HEK293 (cell line): ENCODE results near the gene GRM4.

Experiments
- CTCF ChIA-PET: fragments of 350-600 bp; formaldehyde crosslinking; extraction: SDS; loops from one replicate; lab custom pipeline; 2021; ENCODE audit warnings: antibody characterized with exemption; lab: Yijun Ruan, JAX
- POLR2A ChIA-PET: fragments of 300-600 bp; formaldehyde crosslinking; extraction: SDS; loops from one replicate; lab custom pipeline; 2020; ENCODE audit warnings: antibody characterized with exemption, inconsistent platforms; lab: Yijun Ruan, JAX
- H3K27ac ChIP-seq: fragments of 200-500 bp; sonication (Bioruptor generic); 2 replicates; pipeline ENCODE4 v1.5.1; 2014; ENCODE audit warnings: low read depth, low read length, control low read depth, inconsistent platforms; ENCODE audit errors: extremely low read depth
- H3K36me3 ChIP-seq, 2 experiments: fragments of 200-500 bp in 1 of 2; sonication (Bioruptor generic) in 1 of 2; 1 replicate in 1 of 2; 2 replicates in 1 of 2; pipeline ENCODE4 v1.5.1; 2014 to 2017; ENCODE audit warnings: inconsistent platforms in 2 of 2, low read length in 2 of 2; ENCODE audit not compliant: control insufficient read depth in 2 of 2, insufficient read depth in 1 of 2
- H3K4me1 ChIP-seq: fragments of 200-500 bp; sonication (Bioruptor generic); 2 replicates; pipeline ENCODE4 v1.5.1; 2014; ENCODE audit warnings: mild to moderate bottlenecking, low read length, inconsistent platforms; ENCODE audit not compliant: control insufficient read depth, insufficient read depth
- H3K4me3 ChIP-seq: 2 replicates; pipeline ENCODE4 v1.5.1; 2011; ENCODE audit warnings: low read depth, mild to moderate bottlenecking, control low read depth, low read length, moderate library complexity
- H3K9me3 ChIP-seq: fragments of 200-500 bp; sonication (Bioruptor generic); 2 replicates; pipeline ENCODE4 v1.5.1; 2014; ENCODE audit warnings: low read depth, low read length, inconsistent platforms; ENCODE audit not compliant: control insufficient read depth, insufficient read depth
- BCL6B ChIP-seq: fragments of 450-650 bp; formaldehyde crosslinking; IDR thresholded peaks from 2 replicates; pipeline ENCODE4 v1.5.1; 2017; ENCODE audit warnings: missing biosample characterization, missing genetic modification characterization
- EGR2 ChIP-seq: fragments of 450-650 bp; formaldehyde crosslinking; IDR thresholded peaks from 2 replicates; pipeline ENCODE4 v1.5.1; 2016; ENCODE audit warnings: low read depth, missing biosample characterization, missing genetic modification characterization
- ELK4 ChIP-seq: IDR thresholded peaks from 2 replicates; pipeline ENCODE4 v1.6.1; 2011; ENCODE audit warnings: mild to moderate bottlenecking, low read depth, low read length, borderline replicate concordance
- GFI1B ChIP-seq: fragments of 450-650 bp; formaldehyde crosslinking; IDR thresholded peaks from 2 replicates; pipeline ENCODE4 v1.5.1; 2016; ENCODE audit warnings: missing biosample characterization, missing genetic modification characterization
- KLF1 ChIP-seq: fragments of 450-650 bp; formaldehyde crosslinking; IDR thresholded peaks from 2 replicates; pipeline ENCODE4 v1.5.1; 2016; ENCODE audit warnings: missing biosample characterization, missing genetic modification characterization
- SP3 ChIP-seq: fragments of 450-650 bp; formaldehyde crosslinking; IDR thresholded peaks from 2 replicates; pipeline ENCODE4 v1.5.1; 2016; ENCODE audit warnings: missing biosample characterization, missing genetic modification characterization
- ZBTB26 ChIP-seq: fragments of 450-650 bp; formaldehyde crosslinking; optimal IDR thresholded peaks from 2 replicates; pipeline ENCODE3; 2016; ENCODE audit warnings: missing biosample characterization, mild to moderate bottlenecking, missing genetic modification characterization
- ZBTB49 ChIP-seq: fragments of 450-650 bp; formaldehyde crosslinking; IDR thresholded peaks from 2 replicates; pipeline ENCODE4 v1.5.1; 2016; ENCODE audit warnings: missing biosample characterization, missing genetic modification characterization, low read depth
- ZBTB6 ChIP-seq: fragments of 450-650 bp; formaldehyde crosslinking; IDR thresholded peaks from 2 replicates; pipeline ENCODE4 v1.5.1; 2017; ENCODE audit warnings: missing biosample characterization, missing genetic modification characterization
- ZFP3 ChIP-seq: fragments of 450-650 bp; formaldehyde crosslinking; IDR thresholded peaks from 2 replicates; pipeline ENCODE4 v1.5.1; 2016; ENCODE audit warnings: low read depth, missing biosample characterization, missing genetic modification characterization
- ZNF214 ChIP-seq: fragments of 450-650 bp; formaldehyde crosslinking; IDR thresholded peaks from 2 replicates; pipeline ENCODE4 v1.5.1; 2017; ENCODE audit warnings: missing biosample characterization, mild to moderate bottlenecking, missing genetic modification characterization, borderline replicate concordance
- ZNF311 ChIP-seq: fragments of 450-650 bp; formaldehyde crosslinking; IDR thresholded peaks from 2 replicates; pipeline ENCODE4 v1.5.1; 2017; ENCODE audit warnings: missing biosample characterization, missing genetic modification characterization, borderline replicate concordance
- ZNF366 ChIP-seq: fragments of 450-650 bp; formaldehyde crosslinking; conservative IDR thresholded peaks from 2 replicates; pipeline ENCODE4 v1.5.1; 2016; ENCODE audit warnings: missing biosample characterization, missing genetic modification characterization
- ZNF391 ChIP-seq: fragments of 450-650 bp; formaldehyde crosslinking; IDR thresholded peaks from 2 replicates; pipeline ENCODE4 v1.5.1; 2016; ENCODE audit warnings: low read depth, missing biosample characterization, missing genetic modification characterization, borderline replicate concordance
- ZNF398 ChIP-seq: fragments of 450-650 bp; formaldehyde crosslinking; IDR thresholded peaks from 2 replicates; pipeline ENCODE4 v1.5.1; 2017; ENCODE audit warnings: missing biosample characterization, missing genetic modification characterization
- ZNF426 ChIP-seq: fragments of 450-650 bp; formaldehyde crosslinking; IDR thresholded peaks from 2 replicates; pipeline ENCODE4 v1.5.1; 2017; ENCODE audit warnings: missing biosample characterization, missing genetic modification characterization, mild to moderate bottlenecking, inconsistent platforms, moderate library complexity
- ZNF530 ChIP-seq: fragments of 450-650 bp; formaldehyde crosslinking; IDR thresholded peaks from 2 replicates; pipeline ENCODE4 v1.5.1; 2016; ENCODE audit warnings: low read depth, missing biosample characterization, missing genetic modification characterization
- ZNF621 ChIP-seq: fragments of 450-650 bp; formaldehyde crosslinking; IDR thresholded peaks from 2 replicates; pipeline ENCODE4 v1.5.1; 2017; ENCODE audit warnings: missing biosample characterization, missing genetic modification characterization
- ZNF660 ChIP-seq: fragments of 450-650 bp; IDR thresholded peaks from 2 replicates; pipeline ENCODE4 v1.5.1; 2018; ENCODE audit warnings: missing biosample characterization, mild to moderate bottlenecking, missing genetic modification characterization
- ZNF692 ChIP-seq: fragments of 450-650 bp; formaldehyde crosslinking; IDR thresholded peaks from 2 replicates; pipeline ENCODE4 v1.5.1; 2016; ENCODE audit warnings: missing biosample characterization, missing genetic modification characterization
- ZNF747 ChIP-seq: fragments of 450-650 bp; formaldehyde crosslinking; IDR thresholded peaks from 2 replicates; pipeline ENCODE4 v1.5.1; 2016; ENCODE audit warnings: missing biosample characterization, missing genetic modification characterization
- ZNF777 ChIP-seq: fragments of 450-650 bp; formaldehyde crosslinking; IDR thresholded peaks from 2 replicates; pipeline ENCODE4 v1.5.1; 2017; ENCODE audit warnings: missing biosample characterization, missing genetic modification characterization, borderline replicate concordance
- ZNF830 ChIP-seq: fragments of 450-650 bp; IDR thresholded peaks from 2 replicates; pipeline ENCODE4 v1.5.0; 2018; ENCODE audit warnings: missing biosample characterization, missing genetic modification characterization, low read depth, mild to moderate bottlenecking, moderate library complexity

The GRM4 gene

GRCh38 chr6:33981421-33981820 is 164.5 kb downstream of the GRM4 start:
- Histone ChIP-seq H3K9me3 (no peaks in the 10 kb centered on the region), H3K27ac (no peak overlapping the region), H3K4me1 (no peaks in the 10 kb centered on the region), H3K4me3 (no peak overlapping the region), H3K36me3 (no peaks in the 10 kb centered on the region)
- TF ChIP-seq ZNF398 (tag by site-specific recombination) (no peak), EGR2 (tag by site-specific recombination) (no peak), ZNF621 (tag by site-specific recombination) (no peak), ZNF777 (tag by site-specific recombination) (no peak), ZNF214 (tag by site-specific recombination) (no peak), ZNF426 (no peak), KLF1 (no peak), ZBTB6 (tag by site-specific recombination) (no peak), ZNF660 (no peak), ZBTB26 (tag by site-specific recombination) (no peak), ZNF530 (no peak), SP3 (tag by site-specific recombination) (no peak), ZNF391 (tag by site-specific recombination) (no peak), ZNF692 (no peak)
- ChIA-PET CTCF (interaction anchor here (0.6 kb wide), 1 partner anchor 36 kb away, joined by 3 read pairs; no protein-coding TSS in a partner anchor), POLR2A (no interaction called here)

GRCh38 chr6:33980176-33981175 is 165.4 kb downstream of the GRM4 start:
- no peaks in the 10 kb centered on the region for H3K4me1 ChIP-seq
- TF ChIP-seq GFI1B (tag by site-specific recombination) (no peak), BCL6B (no peak), ZFP3 (no peak), ZNF747 (tag by site-specific recombination) (no peak), ZNF366 (tag by site-specific recombination) (no peak), ZBTB49 (tag by site-specific recombination) (no peak), ZNF830 (tag by site-specific recombination) (no peak), ZNF311 (no peak), ELK4 (no peak)

More at GRCh38 chr6:33980176-33981175, 165.4 kb downstream of the GRM4 start:
- H3K4me3 ChIP-seq: no peak overlapping the region
- ChIA-PET CTCF (interaction anchor here (1.1 to 1.7 kb wide), 2 partner anchors 48 to 75 kb away, joined by 5 to 9 read pairs; no protein-coding TSS in a partner anchor), POLR2A (no interaction called here)
- no peaks in the 10 kb centered on the region for H3K36me3 ChIP-seq
- no peak overlapping the region for H3K27ac ChIP-seq
- no peaks in the 10 kb centered on the region for H3K9me3 ChIP-seq
